WTC11 (cell line): Measurements from ENCODE around the gene PLCB2.

Experiments used
- ATF1 ChIP-seq: sonication (generic); formaldehyde crosslinking; IDR thresholded peaks from 2 replicates; pipeline ENCODE4 v1.8.1; 2023; ENCODE audit warnings: mild to moderate bottlenecking, moderate library complexity, missing genetic modification reagents
- ATF3 ChIP-seq: sonication (generic); formaldehyde crosslinking; conservative IDR thresholded peaks from 2 replicates; pipeline ENCODE4 v1.8.1; 2022; ENCODE audit warnings: mild to moderate bottlenecking, missing genetic modification reagents
- CTCF ChIP-seq: fragments of 200-600 bp; IDR thresholded peaks from 2 replicates; pipeline ENCODE4 v1.8.0; 2022; ENCODE audit warnings: antibody characterized with exemption
- E2F4 ChIP-seq: sonication (generic); formaldehyde crosslinking; IDR thresholded peaks from 2 replicates; pipeline ENCODE4 v1.8.1; 2022; ENCODE audit warnings: low read depth, mild to moderate bottlenecking, moderate library complexity, missing genetic modification reagents, borderline replicate concordance
- FOXJ3 ChIP-seq: sonication (generic); formaldehyde crosslinking; IDR thresholded peaks from 2 replicates; pipeline ENCODE4 v1.9.0; 2021; ENCODE audit warnings: missing genetic modification reagents, mild to moderate bottlenecking, borderline replicate concordance
- GRHL2 ChIP-seq: fragments of 250-450 bp; sonication (Bioruptor Pico); IDR thresholded peaks from 2 replicates; pipeline ENCODE4 v1.8.0; 2022; ENCODE audit warnings: mild to moderate bottlenecking, moderate library complexity; ENCODE audit not compliant: insufficient replicate concordance, severe bottlenecking
- IRF1 ChIP-seq: sonication (generic); formaldehyde crosslinking; IDR thresholded peaks from 2 replicates; pipeline ENCODE4 v1.8.0; 2023; ENCODE audit warnings: missing genetic modification reagents
- JUN ChIP-seq: sonication (generic); formaldehyde crosslinking; IDR thresholded peaks from 2 replicates; pipeline ENCODE4 v1.8.0; 2023; ENCODE audit warnings: mild to moderate bottlenecking, missing genetic modification reagents
- RELA ChIP-seq: sonication (generic); formaldehyde crosslinking; IDR thresholded peaks from 2 replicates; pipeline ENCODE4 v1.8.1; 2022; ENCODE audit warnings: missing genetic modification reagents, mild to moderate bottlenecking, borderline replicate concordance
- ZNF121 ChIP-seq: sonication (generic); formaldehyde crosslinking; IDR thresholded peaks from 2 replicates; pipeline ENCODE4 v1.8.0; 2023; ENCODE audit warnings: missing genetic modification reagents
- ZNF425 ChIP-seq: fragments of 250-450 bp; sonication (Bioruptor Pico); conservative IDR thresholded peaks from 2 replicates; pipeline ENCODE4 v1.9.0; 2021; ENCODE audit warnings: mild to moderate bottlenecking

GRCh38 chr15:40307421-40308211 lies at the start of gene PLCB2:
- TF ChIP-seq ATF3 (CRISPR knock-in tag) (no peak), CTCF (no peak), IRF1 (CRISPR knock-in tag) (no peak), E2F4 (CRISPR knock-in tag) (no peak), ZNF425 (CRISPR knock-in tag) (no peak), RELA (CRISPR knock-in tag) (no peak), ZNF121 (CRISPR knock-in tag) (no peak), ATF1 (CRISPR knock-in tag) (no peak), JUN (CRISPR knock-in tag) (no peak), GRHL2 (CRISPR knock-in tag) (no peak), FOXJ3 (CRISPR knock-in tag) (no peak)
